H1 (cell line): Measurements from ENCODE around the gene ABHD16A. TPM values are rescaled to one million over a fixed set of nuclear protein-coding genes. Genes with fewer than 3 reads are reported as not detected.
A peak's percentile ranks its signal among the peaks of the same experiment; 100 is the strongest.

Source experiments
- CTCF ChIA-PET: fragments of 300-600 bp; sonication (Branson Sonifier 250); formaldehyde crosslinking; loops from one replicate; lab custom pipeline; 2021; ENCODE audit not compliant: partially characterized antibody; lab: Charles Lee
- POLR2A ChIA-PET: fragments of 300-600 bp; sonication (Branson Sonifier 250); formaldehyde crosslinking; loops from one replicate; lab custom pipeline; 2021; ENCODE audit warnings: inconsistent platforms; ENCODE audit not compliant: partially characterized antibody; lab: Charles Lee
- DNase-seq, 2 experiments: peaks; one replicate each; pipeline versions ENCODE4 v3.0.0 to v3.0.0-alpha.2; 2010 to 2022; ENCODE audit warnings: low spot score in 2 of 2, low read depth in 1 of 2, mixed read lengths in 1 of 2
- FAIRE-seq: peaks from 2 replicates; lab custom pipeline; 2011; peaks lifted over from hg19 to GRCh38; lab: Jason Lieb, UNC
- H2AFZ ChIP-seq: 2 replicates; pipeline ENCODE4 v1.8.1; 2012; ENCODE audit warnings: low read length, inconsistent platforms
- H2AK5ac ChIP-seq: 2 replicates; pipeline ENCODE4 v1.6.1; 2013; ENCODE audit warnings: low read depth, low read length
- H2BK120ac ChIP-seq: replicated peaks from 2 replicates; pipeline ENCODE3; 2013; ENCODE audit warnings: low read depth, low read length, inconsistent platforms
- H2BK12ac ChIP-seq: 2 replicates; pipeline ENCODE4 v1.6.1; 2013; ENCODE audit warnings: low read depth, low read length
- H2BK15ac ChIP-seq: 2 replicates; pipeline ENCODE4 v1.6.1; 2013; ENCODE audit warnings: low read length
- H2BK20ac ChIP-seq: 2 replicates; pipeline ENCODE4 v1.6.1; 2013; ENCODE audit warnings: low read length
- H2BK5ac ChIP-seq: 2 replicates; pipeline ENCODE4 v1.6.1; 2013; ENCODE audit warnings: low read depth, low read length
- H3K14ac ChIP-seq: 2 replicates; pipeline ENCODE4 v1.6.1; 2013; ENCODE audit warnings: inconsistent platforms; ENCODE audit not compliant: insufficient read length
- H3K18ac ChIP-seq: 2 replicates; pipeline ENCODE4 v1.6.1; 2013; ENCODE audit warnings: low read length; ENCODE audit errors: extremely low read depth
- H3K23ac ChIP-seq: 2 replicates; pipeline ENCODE4 v1.6.1; 2013; ENCODE audit warnings: inconsistent platforms; ENCODE audit not compliant: insufficient read length
- H3K23me2 ChIP-seq: 2 replicates; pipeline ENCODE4 v1.6.1; 2013; ENCODE audit warnings: low read depth, low read length
- H3K27ac ChIP-seq: 2 replicates; pipeline ENCODE4 v1.6.1; 2011; ENCODE audit warnings: low read depth, low read length, inconsistent platforms
- H3K27me3 ChIP-seq, 4 experiments: replicated peaks in 1 of 4; 1 replicate in 1 of 4; 2 replicates in 3 of 4; pipeline versions ENCODE4 v1.6.1 to v1.8.1; 2011 to 2013; ENCODE audit warnings: low read length in 3 of 4, mild to moderate bottlenecking in 3 of 4, inconsistent platforms in 2 of 4, mixed read lengths in 2 of 4, moderate library complexity in 1 of 4; ENCODE audit not compliant: control insufficient read depth in 3 of 4, insufficient read depth in 3 of 4; ENCODE audit errors: extremely low read depth in 1 of 4
- H3K36me3 ChIP-seq, 4 experiments: 2 replicates each; pipeline versions ENCODE4 v1.6.1 to v1.8.1; 2011 to 2013; ENCODE audit warnings: mild to moderate bottlenecking in 4 of 4, low read length in 3 of 4, moderate library complexity in 2 of 4, control low read depth in 1 of 4, inconsistent platforms in 1 of 4; ENCODE audit not compliant: insufficient read depth in 4 of 4, control insufficient read depth in 2 of 4
- H3K4ac ChIP-seq: replicated peaks from 2 replicates; pipeline ENCODE3; 2013; ENCODE audit warnings: low read length, low read depth, mixed read lengths, inconsistent platforms; ENCODE audit not compliant: insufficient read length
- H3K4me1 ChIP-seq, 4 experiments: replicated peaks in 1 of 4; 1 replicate in 1 of 4; 2 replicates in 3 of 4; pipeline versions ENCODE4 v1.6.1 to v1.8.1; 2011 to 2013; ENCODE audit warnings: low read length in 3 of 4, inconsistent platforms in 2 of 4, mixed read lengths in 1 of 4; ENCODE audit not compliant: insufficient read depth in 4 of 4, control insufficient read depth in 3 of 4
- H3K4me2 ChIP-seq, 2 experiments: 2 replicates each; pipeline versions ENCODE4 v1.6.1 to v1.8.1; 2011 to 2013; ENCODE audit warnings: low read depth in 2 of 2, low read length in 2 of 2, control low read depth in 1 of 2, inconsistent platforms in 1 of 2, mild to moderate bottlenecking in 1 of 2; ENCODE audit not compliant: insufficient read depth in 1 of 2
- H3K4me3 ChIP-seq, 4 experiments: fragments of 200-600, 300-600 bp in 1 of 4; sonication (generic), shearing (Covaris generic), sonication (Bioruptor Twin) in 1 of 4; 2 replicates each; pipeline versions ENCODE4 v1.5.1 to v1.8.1; 2011 to 2016; ENCODE audit warnings: low read length in 4 of 4, low read depth in 3 of 4, control low read depth in 2 of 4, inconsistent platforms in 2 of 4, mild to moderate bottlenecking in 2 of 4, mixed read lengths in 1 of 4, moderate library complexity in 1 of 4; ENCODE audit not compliant: insufficient read depth in 2 of 4; ENCODE audit errors: extremely low read depth in 1 of 4
- H3K56ac ChIP-seq: replicated peaks from 2 replicates; pipeline ENCODE3; 2013; ENCODE audit warnings: low read depth, mild to moderate bottlenecking, mixed read lengths, low read length, inconsistent platforms; ENCODE audit not compliant: insufficient read length
- H3K79me1 ChIP-seq: 2 replicates; pipeline ENCODE4 v1.6.1; 2013; ENCODE audit warnings: low read depth, low read length, control low read depth
- H3K79me2 ChIP-seq, 2 experiments: 2 replicates each; pipeline versions ENCODE4 v1.6.1 to v1.8.1; 2012 to 2013; ENCODE audit warnings: low read length in 2 of 2, mild to moderate bottlenecking in 2 of 2, inconsistent platforms in 1 of 2; ENCODE audit not compliant: insufficient read depth in 2 of 2, control insufficient read depth in 1 of 2
- H3K9ac ChIP-seq, 4 experiments: replicated peaks in 1 of 4; 1 replicate in 1 of 4; 2 replicates in 3 of 4; pipeline versions ENCODE4 v1.6.1 to v1.8.1; 2011 to 2013; ENCODE audit warnings: low read depth in 3 of 4, low read length in 3 of 4, control low read depth in 2 of 4, mild to moderate bottlenecking in 2 of 4, moderate library complexity in 2 of 4, inconsistent platforms in 1 of 4; ENCODE audit errors: extremely low read depth in 1 of 4
- H3K9me3 ChIP-seq, 2 experiments: 2 replicates each; pipeline versions ENCODE4 v1.6.1 to v1.8.1; 2012 to 2013; ENCODE audit warnings: mild to moderate bottlenecking in 2 of 2, moderate library complexity in 2 of 2, control low read depth in 1 of 2, inconsistent platforms in 1 of 2, low read depth in 1 of 2, low read length in 1 of 2, mixed read lengths in 1 of 2; ENCODE audit not compliant: insufficient read depth in 2 of 2
- H4K20me1 ChIP-seq, 2 experiments: replicated peaks in 1 of 2; 2 replicates each; pipeline versions ENCODE3 to v1.8.1; 2011 to 2013; ENCODE audit warnings: inconsistent platforms in 2 of 2, low read length in 2 of 2, mild to moderate bottlenecking in 1 of 2; ENCODE audit not compliant: insufficient read depth in 2 of 2, control insufficient read depth in 1 of 2
- H4K5ac ChIP-seq: 2 replicates; pipeline ENCODE4 v1.6.1; 2013; ENCODE audit warnings: low read length, low read depth, mixed read lengths, inconsistent platforms; ENCODE audit not compliant: insufficient read length
- H4K8ac ChIP-seq: 2 replicates; pipeline ENCODE4 v1.8.0; 2013; ENCODE audit warnings: mild to moderate bottlenecking, moderate library complexity, low read length, inconsistent platforms; ENCODE audit not compliant: insufficient read depth; ENCODE audit errors: extremely low read depth
- H4K91ac ChIP-seq: replicated peaks from 2 replicates; pipeline ENCODE3; 2013; ENCODE audit warnings: low read length, mixed read lengths, inconsistent platforms; ENCODE audit not compliant: insufficient read length
- BACH1 ChIP-seq: IDR thresholded peaks from 2 replicates; pipeline ENCODE4 v1.6.1; 2012; ENCODE audit warnings: low read length, improper control_type of control experiment
- E2F6 ChIP-seq: IDR thresholded peaks from 2 replicates; pipeline ENCODE4 v1.6.1; 2012; ENCODE audit warnings: inconsistent platforms
- EP300 ChIP-seq, 2 experiments: IDR thresholded peaks; 1 replicate in 1 of 2; 2 replicates in 1 of 2; pipeline ENCODE4 v1.6.1; 2011 to 2012; ENCODE audit warnings: low read depth in 2 of 2, low read length in 2 of 2, mild to moderate bottlenecking in 2 of 2, borderline replicate concordance in 1 of 2, inconsistent platforms in 1 of 2, moderate library complexity in 1 of 2
- NANOG ChIP-seq: IDR thresholded peaks from 2 replicates; pipeline ENCODE4 v1.6.1; 2011; ENCODE audit warnings: low read length, low read depth, mild to moderate bottlenecking, inconsistent platforms; ENCODE audit not compliant: insufficient read depth, poor library complexity, severe bottlenecking
- PHF8 ChIP-seq: fragments of 200-600 bp; sonication (generic); conservative IDR thresholded peaks from 2 replicates; pipeline ENCODE4 v1.7.1; 2012; ENCODE audit warnings: low read depth, mild to moderate bottlenecking, inconsistent platforms, low read length, moderate library complexity
- POLR2A ChIP-seq, 2 experiments: IDR thresholded peaks; 1 replicate in 1 of 2; 2 replicates in 1 of 2; pipeline ENCODE4 v1.6.1; 2011; ENCODE audit warnings: low read depth in 2 of 2, low read length in 2 of 2, mild to moderate bottlenecking in 2 of 2; ENCODE audit errors: control extremely low read depth in 1 of 2
- POLR2AphosphoS5 ChIP-seq: IDR thresholded peaks from 2 replicates; pipeline ENCODE4 v1.6.1; 2011; ENCODE audit warnings: low read depth, low read length
- SP2 ChIP-seq: IDR thresholded peaks from 2 replicates; pipeline ENCODE4 v1.6.1; 2012; ENCODE audit warnings: mild to moderate bottlenecking, low read length, inconsistent platforms
- SUZ12 ChIP-seq: fragments of 200-600 bp; sonication (generic); IDR thresholded peaks from 2 replicates; pipeline ENCODE4 v1.6.1; 2012; ENCODE audit warnings: mild to moderate bottlenecking, inconsistent platforms, low read length, moderate library complexity, mixed read lengths
- TCF12 ChIP-seq: IDR thresholded peaks from 2 replicates; pipeline ENCODE4 v1.6.1; 2011; ENCODE audit warnings: low read depth, mild to moderate bottlenecking, low read length
- WGBS, 2 experiments: shearing (Covaris generic) in 1 of 2; methylation state at CpG; one replicate each; pipeline versions ENCODE4 v1.1.6 to v1.1.7; 2013 to 2015; ENCODE audit warnings: low lambda C conversion rate in 2 of 2, mixed read lengths in 2 of 2, inconsistent platforms in 1 of 2, low coverage in 1 of 2, missing lambda C conversion rate in 1 of 2; ENCODE audit not compliant: insufficient replicate concordance in 2 of 2, insufficient coverage in 1 of 2, insufficient read length in 1 of 2; ENCODE audit errors: extremely low coverage in 1 of 2, missing lambda C conversion rate in 1 of 2; 5-methylcytosine and 5-hydroxymethylcytosine counted together
- polyA plus RNA-seq, 7 experiments: library from polyadenylated mRNA; depleted of rRNA in 3 of 7; stranded (reverse) in 5 of 7; unstranded in 2 of 7; fragments of >200 nt in 5 of 7; fragments of 200-250 nt in 2 of 7; gene quantifications; 1 replicate in 5 of 7; 2 replicates in 1 of 7; 4 replicates in 1 of 7; pipeline versions ENCODE4 v1.2.1 to v1.2.3, GENCODE V29; 2011 to 2013; ENCODE audit warnings: missing spikeins in 2 of 7, mixed read lengths in 2 of 7
- total RNA-seq: library from RNA; stranded (reverse); fragmentation: NEBNext Ultra II Directional; extraction: Animal tissue kit (Norgen Biotek cat#: 25700); gene quantifications from 2 replicates; pipeline ENCODE4 v1.2.1, GENCODE V29; 2021

The ABHD16A gene
- total and polyA plus RNA-seq, 2 of the 8 experiments (the other 6 are each of a cell fraction or from before 2014, with no cell fraction given) = 32.9 to 40.2 TPM

GRCh38 chr6:31665501-31666336 is 37.4 kb downstream of the ABHD16A start, which contains the start of gene CSNK2B:
CSNK2B (plus strand) TSS chr6:31666080; CDS start chr6:31666832, 752 bp downstream.
- POLR2A ChIA-PET = interaction anchor here (0.6 to 25.5 kb wide), 28 partner anchors 7 to 232 kb away, joined by 3 to 883 read pairs (median 4); partner anchors contain the start of genes AIF1, APOM, ATP6V1G2 and BAG6
- TF ChIP-seq SUZ12 = no peak
- no peak for TF ChIP-seq TCF12
- peak in 1 of 2 experiments; percentile 95; a peak in 2 of 3 replicates for TF ChIP-seq POLR2A (IDR thresholded peaks at IDR 0.05; ENCODE audit: control extremely low read depth in 1 of 2, low read depth in 2 of 2, low read length in 2 of 2)
- TF ChIP-seq PHF8 = peak; percentile 70
- no peak for TF ChIP-seq SP2
- no peak for TF ChIP-seq EP300 (IDR thresholded peaks at IDR 0.05; ENCODE audit: borderline replicate concordance in 1 of 2, low read depth in 2 of 2, low read length in 2 of 2)
- peak; percentile 89 for TF ChIP-seq POLR2AphosphoS5
- no peak for TF ChIP-seq NANOG
- no peak for TF ChIP-seq BACH1
- TF ChIP-seq E2F6 = no peak

More at GRCh38 chr6:31665501-31666336, 37.4 kb downstream of the ABHD16A start, which contains the start of gene CSNK2B:
- no peak for FAIRE-seq
- Histone ChIP-seq H2BK120ac (no peak within 1 kb of the TSS), H2BK15ac (peak within 1 kb of the TSS; percentile 93; the same call in 1 of the 2 replicates), H4K8ac (peak within 1 kb of the TSS; percentile 94), H2BK12ac (peak within 1 kb of the TSS; percentile 30; the same call in 1 of the 2 replicates), H3K4me2 (peak within 1 kb of the TSS; percentile 74 to 85), H2AK5ac (no peak within 1 kb of the TSS), H3K9ac (peak within 1 kb of the TSS; percentile 80 to 95 (median 90)), H3K4me3 (peak within 1 kb of the TSS; percentile 88 to 94 (median 91)), H3K79me1 (peaks cover 9% of the 10 kb centered on the region), H2BK20ac (no peak within 1 kb of the TSS), H3K14ac (no peak within 1 kb of the TSS), H3K36me3 (peaks cover 27 to 54% (median 42%) of the 10 kb centered on the region in 4 experiments), H3K56ac (peak within 1 kb of the TSS; percentile 43), H3K27me3 (no peaks in the 10 kb centered on the region), H3K18ac (peak within 1 kb of the TSS; percentile 98), H3K4me1 (peaks cover 0 to 12% (median 4%) of the 10 kb centered on the region in 4 experiments; a peak in 5 of 7 replicates), H3K9me3 (0 out of 4 replicates have a peak, but pooled peaks cover 0 to under 1% of the 10 kb centered on the region in 2 experiments), H4K5ac (peak within 1 kb of the TSS; percentile 92), H3K79me2 (peaks cover 0 to 41% of the 10 kb centered on the region in 2 experiments; a peak in 3 of 4 replicates), H2BK5ac (peak within 1 kb of the TSS; percentile 91), H3K23ac (no peak within 1 kb of the TSS), H3K27ac (peak within 1 kb of the TSS; percentile 97), H3K23me2 (peaks cover 10% of the 10 kb centered on the region), H3K4ac (peak within 1 kb of the TSS; percentile 96), H2AFZ (peak within 1 kb of the TSS; percentile 25; the same call in 1 of the 2 replicates), H4K91ac (peak within 1 kb of the TSS; percentile 94), H4K20me1 (peaks cover 7 to 11% of the 10 kb centered on the region in 2 experiments)
- peak; percentile 88 to 91 for DNase-seq
- CTCF ChIA-PET = interaction anchor here (0.5 to 3.8 kb wide), 10 partner anchors 12 to 168 kb away, joined by 3 to 38 read pairs (median 4); partner anchors contain the start of genes APOM and BAG6
- 3% methylated on average over 32 of the region's 63 CpGs; no CpG with 5 or more reads in 1 of the 2 experiments for WGBS, 2 experiments
